Measurements from ENCODE around the gene PDLIM7. TPM values are rescaled to one million over a fixed set of nuclear protein-coding genes. Genes with fewer than 3 reads are reported as not detected.
A peak's percentile ranks its signal among the peaks of the same experiment; 100 is the strongest.

The PDLIM7 gene
- total RNA-seq, 3 donors from 2014 or later, result 18.0 to 22.1 (median 19.0) TPM

GRCh38 chr5:177440211-177440989 lies 57.0 kb downstream of the PDLIM7 start:
- Mint-ChIP-seq H3K36me3 (ENCODE audit: insufficient read depth) (peaks cover 31% of the 10 kb centered on the region), H3K9me3 (no peaks in the 10 kb centered on the region), H3K27me3 (ENCODE audit: low read depth) (no peaks in the 10 kb centered on the region), H3K4me1 (ENCODE audit: low read depth) (peaks cover 64% of the 10 kb centered on the region), H3K4me3 (peak overlapping the region; percentile 38)
- DNase-seq (peak; percentile 50), ATAC-seq (peak; percentile 81 to 82)

GRCh38 chr5:177439518-177440053 lies 57.8 kb downstream of the PDLIM7 start:
- Mint-ChIP-seq H3K36me3 (ENCODE audit: insufficient read depth) (peaks cover 32% of the 10 kb centered on the region), H3K4me3 (no peak overlapping the region), H3K9me3 (no peaks in the 10 kb centered on the region), H3K4me1 (ENCODE audit: low read depth) (peaks cover 62% of the 10 kb centered on the region), H3K27me3 (ENCODE audit: low read depth) (no peaks in the 10 kb centered on the region)
- no peak for ATAC-seq
- DNase-seq, result no peak

- H3K9me3 Mint-ChIP-seq, result no peaks in the 10 kb centered on the region
- DNase-seq, result no peak
- H3K4me1 Mint-ChIP-seq (ENCODE audit: low read depth), result peaks cover 62% of the 10 kb centered on the region
- peaks cover 40% of the 10 kb centered on the region for H3K36me3 Mint-ChIP-seq (ENCODE audit: insufficient read depth)
- ATAC-seq, result no peak
- H3K27me3 Mint-ChIP-seq (ENCODE audit: low read depth), result no peaks in the 10 kb centered on the region
- H3K4me3 Mint-ChIP-seq, result no peak overlapping the region
These were observed 58.9 kb downstream of the PDLIM7 start for GRCh38 chr5:177438468-177438867.

- H3K36me3 Mint-ChIP-seq (ENCODE audit: insufficient read depth), result peaks cover 40% of the 10 kb centered on the region
- no peak for DNase-seq
- H3K4me1 Mint-ChIP-seq (ENCODE audit: low read depth), result peaks cover 69% of the 10 kb centered on the region
- no peak for ATAC-seq
- H3K4me3 Mint-ChIP-seq, result no peak overlapping the region
- no peaks in the 10 kb centered on the region for H3K9me3 Mint-ChIP-seq
- H3K27me3 Mint-ChIP-seq (ENCODE audit: low read depth), result no peaks in the 10 kb centered on the region
These were observed 59.8 kb downstream of the PDLIM7 start for GRCh38 chr5:177437623-177438022.

- ATAC-seq (no peak), DNase-seq (no peak)
- Mint-ChIP-seq H3K9me3 (no peaks in the 10 kb centered on the region), H3K4me1 (ENCODE audit: low read depth) (peaks cover 75% of the 10 kb centered on the region), H3K36me3 (ENCODE audit: insufficient read depth) (peaks cover 34% of the 10 kb centered on the region), H3K4me3 (no peak overlapping the region), H3K27me3 (ENCODE audit: low read depth) (no peaks in the 10 kb centered on the region)
These were observed 61.4 kb downstream of the PDLIM7 start for GRCh38 chr5:177435847-177436536.

- no peak for ATAC-seq
- Mint-ChIP-seq H3K4me1 (ENCODE audit: low read depth) (peaks cover 78% of the 10 kb centered on the region), H3K4me3 (no peak overlapping the region), H3K27me3 (ENCODE audit: low read depth) (no peaks in the 10 kb centered on the region), H3K9me3 (no peaks in the 10 kb centered on the region), H3K36me3 (ENCODE audit: insufficient read depth) (peaks cover 38% of the 10 kb centered on the region)
- DNase-seq, result no peak
These were observed 62.3 kb downstream of the PDLIM7 start for GRCh38 chr5:177434942-177435738.

GRCh38 chr5:177434437-177434836 lies 63.0 kb downstream of the PDLIM7 start:
- ATAC-seq (peak; percentile 68 to 73), DNase-seq (peak; percentile 51)
- Mint-ChIP-seq H3K4me3 (peak overlapping the region; percentile 59), H3K9me3 (no peaks in the 10 kb centered on the region), H3K4me1 (ENCODE audit: low read depth) (peaks cover 78% of the 10 kb centered on the region), H3K36me3 (ENCODE audit: insufficient read depth) (peaks cover 32% of the 10 kb centered on the region), H3K27me3 (ENCODE audit: low read depth) (no peaks in the 10 kb centered on the region)

GRCh38 chr5:177433658-177434217 lies 63.7 kb downstream of the PDLIM7 start:
- H3K9me3 Mint-ChIP-seq, result no peaks in the 10 kb centered on the region
- ATAC-seq, result no peak
- H3K27me3 Mint-ChIP-seq (ENCODE audit: low read depth), result no peaks in the 10 kb centered on the region
- H3K36me3 Mint-ChIP-seq (ENCODE audit: insufficient read depth), result peaks cover 35% of the 10 kb centered on the region
- no peak for DNase-seq
- H3K4me1 Mint-ChIP-seq (ENCODE audit: low read depth), result peaks cover 82% of the 10 kb centered on the region
- H3K4me3 Mint-ChIP-seq, result no peak overlapping the region

Other genes with a start within 250 kb of the PDLIM7 start
- 10 to 100 TPM; 26.3 to 29.8 (median 27.5) TPM for gene RAB24, start 193.9 kb downstream of the PDLIM7 start, total RNA-seq
- gene PRELID1, start 193.8 kb downstream of the PDLIM7 start, total RNA-seq, result 100 to 1,000 TPM; 293 to 372 (median 302) TPM
- gene MXD3, start 185.7 kb downstream of the PDLIM7 start, total RNA-seq, result 1 to 10 TPM; 3.7 to 5.1 (median 4.3) TPM
- gene LMAN2, start 145.9 kb downstream of the PDLIM7 start, total RNA-seq, result 100 to 1,000 TPM; 120 to 129 (median 127) TPM
- 10 to 100 TPM; 43.7 to 62.3 (median 46.2) TPM for gene RGS14, start 139.7 kb downstream of the PDLIM7 start, total RNA-seq
- gene SLC34A1, start 113.2 kb downstream of the PDLIM7 start, total RNA-seq, result not detected
- not detected for gene PFN3, start 96.9 kb downstream of the PDLIM7 start, total RNA-seq
- 1 to 10 TPM; 1.7 to 5.7 (median 3.1) TPM for gene F12, start 88.0 kb downstream of the PDLIM7 start, total RNA-seq
- 100 to 1,000 TPM; 140 to 163 (median 158) TPM for gene GRK6, start 70.9 kb downstream of the PDLIM7 start, total RNA-seq
- 10 to 100 TPM; 11.7 to 19.8 (median 14.2) TPM for gene PRR7, start 50.8 kb downstream of the PDLIM7 start, total RNA-seq
- 10 to 100 TPM; 16.6 to 48.5 (median 21.6) TPM for gene DBN1, start 24.0 kb downstream of the PDLIM7 start, total RNA-seq
- 1 to 10 TPM; 8.2 to 9.2 (median 8.7) TPM for gene DOK3, start 12.2 kb upstream of the PDLIM7 start, total RNA-seq
- gene DDX41, start 19.4 kb upstream of the PDLIM7 start, total RNA-seq, result 100 to 1,000 TPM; 203 to 220 (median 207) TPM
- gene FAM193B, start 57.0 kb upstream of the PDLIM7 start, total RNA-seq, result 10 to 100 TPM; 54.7 to 63.7 (median 62.1) TPM
- gene TMED9, start 94.6 kb upstream of the PDLIM7 start, total RNA-seq, result 100 to 1,000 TPM; 178 to 208 (median 199) TPM
- 10 to 100 TPM; 35.5 to 40.5 (median 37.0) TPM for gene B4GALT7, start 102.5 kb upstream of the PDLIM7 start, total RNA-seq

Data from activated T-cell treated with anti-CD3 and anti-CD28 coated beads, Interleukin-2, amount 50 U/mL, for 4 hours (primary cell).